ENCODE results near the gene ZNF497. TPM values are rescaled to one million over a fixed set of nuclear protein-coding genes. Genes with fewer than 3 reads are reported as not detected.

The ZNF497 gene
- total and polyA plus RNA-seq, 2 of the 8 experiments (the other 6 are each of a cell fraction or from before 2014, with no cell fraction given) = 0.93 to 1.4 TPM

DNA sequence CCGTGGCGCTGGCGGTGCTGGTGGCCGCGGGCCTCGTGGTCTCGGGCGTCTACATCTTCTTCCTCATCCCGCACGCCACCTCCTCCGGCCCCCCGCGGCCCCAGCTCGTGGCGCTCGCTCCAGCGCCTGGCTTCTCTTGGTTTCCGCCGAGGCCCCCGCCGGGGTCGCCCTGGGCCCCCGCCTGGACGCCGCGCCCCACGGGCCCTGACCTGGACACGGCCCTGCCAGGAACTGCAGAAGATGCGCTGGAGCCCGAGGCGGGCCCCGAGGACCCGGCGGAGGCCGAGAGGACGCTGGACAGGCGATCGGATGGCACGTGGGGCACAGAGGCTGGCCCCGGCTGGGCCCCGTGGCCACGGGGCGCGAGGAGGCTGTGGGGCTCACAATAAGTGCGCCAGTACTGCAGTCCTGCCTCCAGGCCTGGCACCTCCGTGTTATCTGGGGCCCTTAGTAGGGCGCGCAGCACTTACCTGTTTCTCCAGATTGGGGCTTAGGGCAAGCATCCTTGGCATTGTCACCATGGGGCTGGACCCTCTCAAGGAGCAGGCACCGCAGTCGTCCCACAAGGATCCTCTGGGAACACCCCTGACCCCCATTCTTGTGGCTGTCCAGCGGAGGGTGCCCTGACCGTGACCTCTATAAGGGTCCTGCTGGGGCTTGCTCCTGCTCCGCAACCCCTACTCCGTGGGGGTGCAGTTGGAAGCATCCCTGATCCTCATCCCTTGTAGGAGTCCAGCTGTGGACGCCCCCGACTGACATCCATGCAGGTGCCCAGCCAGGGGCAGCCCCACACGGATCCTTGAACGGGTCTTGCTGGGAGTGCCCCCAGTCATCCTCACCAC is 34.4 kb upstream of the ZNF497 start (continued):
- TF ChIP-seq CHD7 (IDR thresholded peaks at IDR 0.05; ENCODE audit: insufficient replicate concordance, low read length) (no peak), TEAD4 (IDR thresholded peaks at IDR 0.05; ENCODE audit: low read depth, low read length) (no peak), MAX (IDR thresholded peaks at IDR 0.05) (peak; percentile 44), KDM4A (IDR thresholded peaks at IDR 0.05; ENCODE audit: low read depth, low read length, severe bottlenecking) (peak; percentile 26)
- TF ChIP-seq, protein P1, sequence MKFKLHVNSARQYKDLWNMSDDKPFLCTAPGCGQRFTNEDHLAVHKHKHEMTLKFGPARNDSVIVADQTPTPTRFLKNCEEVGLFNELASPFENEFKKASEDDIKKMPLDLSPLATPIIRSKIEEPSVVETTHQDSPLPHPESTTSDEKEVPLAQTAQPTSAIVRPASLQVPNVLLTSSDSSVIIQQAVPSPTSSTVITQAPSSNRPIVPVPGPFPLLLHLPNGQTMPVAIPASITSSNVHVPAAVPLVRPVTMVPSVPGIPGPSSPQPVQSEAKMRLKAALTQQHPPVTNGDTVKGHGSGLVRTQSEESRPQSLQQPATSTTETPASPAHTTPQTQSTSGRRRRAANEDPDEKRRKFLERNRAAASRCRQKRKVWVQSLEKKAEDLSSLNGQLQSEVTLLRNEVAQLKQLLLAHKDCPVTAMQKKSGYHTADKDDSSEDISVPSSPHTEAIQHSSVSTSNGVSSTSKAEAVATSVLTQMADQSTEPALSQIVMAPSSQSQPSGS (IDR thresholded peaks at IDR 0.05; ENCODE audit: low read length) = no peak

Measured in H1 (cell line).